ENCODE results near the gene JARID2. TPM values are rescaled to one million over a fixed set of nuclear protein-coding genes. Genes with fewer than 3 reads are reported as not detected.
A peak's percentile ranks its signal among the peaks of the same experiment; 100 is the strongest.

JARID2 gene
- total RNA-seq, 1 donor from 2014 or later: 43.9 TPM

DNA sequence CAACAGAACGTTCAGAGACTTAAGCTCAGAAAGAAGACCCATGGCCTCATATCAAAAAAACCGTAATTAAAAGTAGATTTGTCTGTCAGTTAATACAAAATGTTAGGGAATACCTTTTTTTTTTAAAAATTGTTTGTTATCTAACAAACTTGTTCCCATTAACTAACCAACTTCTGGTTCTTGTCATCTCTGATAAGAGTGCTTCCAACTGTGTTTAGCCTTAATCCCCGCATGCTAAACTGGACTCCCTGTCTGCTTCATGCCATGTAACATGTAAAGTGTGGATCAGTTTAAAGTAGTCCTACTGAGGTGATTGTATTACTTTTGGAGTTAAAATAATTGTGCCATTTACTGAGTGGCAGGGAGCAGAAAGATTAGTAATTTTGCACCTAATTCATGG lies 6.3 kb downstream of the JARID2 start:
- Mint-ChIP-seq H3K27me3 (no peaks in the 10 kb centered on the region), H3K4me1 (ENCODE audit: unreplicated experiment) (peaks cover 65% of the 10 kb centered on the region), H3K27ac (no peak overlapping the region), H3K36me3 (peaks cover 10% of the 10 kb centered on the region), H3K9me3 (no peaks in the 10 kb centered on the region), H3K4me3 (peak overlapping the region; percentile 26)
- DNase-seq (ENCODE audit: extremely low spot score, unreplicated experiment): no peak
- TF ChIP-seq, protein P1, sequence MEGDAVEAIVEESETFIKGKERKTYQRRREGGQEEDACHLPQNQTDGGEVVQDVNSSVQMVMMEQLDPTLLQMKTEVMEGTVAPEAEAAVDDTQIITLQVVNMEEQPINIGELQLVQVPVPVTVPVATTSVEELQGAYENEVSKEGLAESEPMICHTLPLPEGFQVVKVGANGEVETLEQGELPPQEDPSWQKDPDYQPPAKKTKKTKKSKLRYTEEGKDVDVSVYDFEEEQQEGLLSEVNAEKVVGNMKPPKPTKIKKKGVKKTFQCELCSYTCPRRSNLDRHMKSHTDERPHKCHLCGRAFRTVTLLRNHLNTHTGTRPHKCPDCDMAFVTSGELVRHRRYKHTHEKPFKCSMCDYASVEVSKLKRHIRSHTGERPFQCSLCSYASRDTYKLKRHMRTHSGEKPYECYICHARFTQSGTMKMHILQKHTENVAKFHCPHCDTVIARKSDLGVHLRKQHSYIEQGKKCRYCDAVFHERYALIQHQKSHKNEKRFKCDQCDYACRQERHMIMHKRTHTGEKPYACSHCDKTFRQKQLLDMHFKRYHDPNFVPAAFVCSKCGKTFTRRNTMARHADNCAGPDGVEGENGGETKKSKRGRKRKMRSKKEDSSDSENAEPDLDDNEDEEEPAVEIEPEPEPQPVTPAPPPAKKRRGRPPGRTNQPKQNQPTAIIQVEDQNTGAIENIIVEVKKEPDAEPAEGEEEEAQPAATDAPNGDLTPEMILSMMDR (conservative IDR thresholded peaks at IDR 0.05): no peak

DNA sequence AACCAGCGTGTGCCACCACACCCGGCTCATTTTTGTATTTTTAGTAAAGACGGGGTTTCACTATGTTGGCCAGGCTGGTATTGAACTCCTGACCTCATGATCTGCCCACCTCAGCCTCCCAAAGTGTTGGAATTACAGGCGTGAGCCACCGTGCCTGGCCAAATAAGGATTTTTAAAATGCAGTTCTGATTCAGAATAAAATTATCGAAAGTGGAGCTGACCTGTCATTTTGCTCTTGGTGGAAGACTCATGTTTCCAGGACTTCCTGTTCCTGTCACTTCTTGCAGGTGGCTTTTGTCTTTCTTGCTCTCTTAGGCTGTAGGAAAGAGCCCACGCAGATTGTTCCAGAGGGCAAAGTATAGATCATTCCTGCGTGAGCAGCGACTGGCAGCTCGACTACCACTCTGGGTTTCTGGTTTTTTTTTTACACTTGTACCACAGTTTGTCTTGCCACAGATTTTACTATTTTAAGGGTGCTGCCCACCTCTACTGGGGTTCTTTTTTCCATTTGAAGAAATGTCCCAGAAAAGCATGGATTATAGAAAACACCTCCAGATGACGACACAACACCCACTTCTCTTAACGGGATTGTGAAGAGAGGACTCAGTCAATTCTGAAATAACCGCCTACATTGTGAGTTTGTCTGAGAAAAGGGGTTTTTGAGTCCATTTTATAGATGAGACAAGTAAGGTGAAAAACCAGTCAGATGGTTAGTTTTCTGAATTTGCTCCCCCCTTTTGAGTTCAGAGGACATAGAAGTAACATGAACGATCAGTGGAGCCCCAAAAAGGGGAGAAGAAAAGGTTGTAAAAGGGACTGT lies 7.5 kb downstream of the JARID2 start:
- TF ChIP-seq, protein P1 (conservative IDR thresholded peaks at IDR 0.05): no peak
- peaks cover 77% of the 10 kb centered on the region for H3K4me1 Mint-ChIP-seq (ENCODE audit: unreplicated experiment)
- DNase-seq (ENCODE audit: extremely low spot score, unreplicated experiment): no peak
- no peaks in the 10 kb centered on the region for H3K27me3 Mint-ChIP-seq
- H3K4me3 Mint-ChIP-seq: peak overlapping the region; percentile 25
- no peaks in the 10 kb centered on the region for H3K9me3 Mint-ChIP-seq
- H3K27ac Mint-ChIP-seq: peak overlapping the region; percentile 54
- H3K36me3 Mint-ChIP-seq: peaks cover 18% of the 10 kb centered on the region

DNA sequence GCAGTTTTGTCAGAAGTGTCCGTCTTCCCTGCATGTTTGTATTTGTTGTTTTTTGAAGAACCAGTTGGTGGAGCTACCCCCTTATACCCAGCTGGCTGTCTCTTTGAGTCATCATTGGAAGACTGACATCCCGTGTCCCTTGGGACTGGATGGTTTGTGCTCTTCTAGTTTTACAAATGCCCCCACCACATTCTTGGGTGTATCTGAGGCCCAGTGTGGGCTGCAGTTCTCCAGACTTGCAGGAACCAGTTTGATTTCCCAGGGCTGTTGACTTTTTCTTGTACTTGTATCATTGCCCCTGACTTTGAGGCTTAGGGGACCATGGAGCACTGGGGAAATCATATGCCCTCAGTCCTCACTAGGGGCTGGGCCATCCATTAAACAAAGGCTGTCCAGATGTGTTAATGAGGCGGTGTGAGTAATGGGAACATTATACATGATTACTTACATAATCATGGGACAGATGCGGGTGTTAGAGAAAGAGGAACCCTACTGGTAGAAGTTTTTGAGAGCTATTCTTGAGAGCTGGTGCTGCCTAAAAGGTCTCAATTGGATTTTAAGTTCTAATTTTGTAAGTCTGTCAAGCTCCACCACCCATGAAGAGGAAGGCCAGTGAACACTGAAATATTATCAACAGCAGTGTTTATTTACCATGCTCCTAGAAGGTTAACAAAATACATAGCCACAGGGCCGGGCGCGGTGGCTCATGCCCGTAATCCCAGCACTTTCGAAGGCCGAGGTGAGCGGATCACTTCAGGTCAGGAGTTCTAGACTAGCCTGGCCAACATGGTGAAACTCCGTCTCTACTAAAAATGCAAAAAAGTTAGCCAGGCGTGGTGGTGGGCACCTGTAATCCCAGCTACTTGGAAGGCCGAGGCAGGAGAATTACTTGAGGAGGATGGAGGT lies 8.5 kb downstream of the JARID2 start:
- Mint-ChIP-seq H3K4me3 (peak overlapping the region; percentile 42), H3K4me1 (ENCODE audit: unreplicated experiment) (peaks cover 81% of the 10 kb centered on the region), H3K27me3 (no peaks in the 10 kb centered on the region), H3K27ac (peak overlapping the region; percentile 54), H3K9me3 (no peaks in the 10 kb centered on the region), H3K36me3 (peaks cover 18% of the 10 kb centered on the region)
- TF ChIP-seq, protein P1 (conservative IDR thresholded peaks at IDR 0.05): no peak
- DNase-seq (ENCODE audit: extremely low spot score, unreplicated experiment): no peak

DNA sequence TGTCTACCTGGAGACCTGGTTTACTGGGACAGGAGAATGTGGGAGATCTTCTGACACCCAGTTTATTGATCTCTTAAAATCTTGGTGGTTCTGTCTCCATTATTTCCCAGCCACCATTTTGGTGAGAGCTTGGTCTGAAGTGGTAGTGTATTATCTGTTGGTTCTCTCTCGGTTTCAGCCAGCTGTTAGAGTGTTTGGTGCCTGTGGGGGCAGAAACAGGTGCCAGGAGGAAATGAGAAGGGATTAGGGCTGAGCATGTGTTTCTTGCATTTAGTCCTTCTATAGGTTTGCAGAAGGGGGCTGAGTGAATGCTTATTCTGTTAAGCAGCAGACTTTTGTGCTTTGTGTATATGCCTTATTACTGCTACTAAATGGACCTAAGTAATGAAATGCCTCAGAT lies 9.6 kb downstream of the JARID2 start:
- Mint-ChIP-seq H3K9me3 (no peaks in the 10 kb centered on the region), H3K4me3 (no peak overlapping the region), H3K36me3 (peaks cover 18% of the 10 kb centered on the region), H3K27ac (peak overlapping the region; percentile 5), H3K27me3 (no peaks in the 10 kb centered on the region), H3K4me1 (ENCODE audit: unreplicated experiment) (peaks cover 82% of the 10 kb centered on the region)
- DNase-seq (ENCODE audit: extremely low spot score, unreplicated experiment): no peak
- TF ChIP-seq, protein P1 (conservative IDR thresholded peaks at IDR 0.05): no peak

DNA sequence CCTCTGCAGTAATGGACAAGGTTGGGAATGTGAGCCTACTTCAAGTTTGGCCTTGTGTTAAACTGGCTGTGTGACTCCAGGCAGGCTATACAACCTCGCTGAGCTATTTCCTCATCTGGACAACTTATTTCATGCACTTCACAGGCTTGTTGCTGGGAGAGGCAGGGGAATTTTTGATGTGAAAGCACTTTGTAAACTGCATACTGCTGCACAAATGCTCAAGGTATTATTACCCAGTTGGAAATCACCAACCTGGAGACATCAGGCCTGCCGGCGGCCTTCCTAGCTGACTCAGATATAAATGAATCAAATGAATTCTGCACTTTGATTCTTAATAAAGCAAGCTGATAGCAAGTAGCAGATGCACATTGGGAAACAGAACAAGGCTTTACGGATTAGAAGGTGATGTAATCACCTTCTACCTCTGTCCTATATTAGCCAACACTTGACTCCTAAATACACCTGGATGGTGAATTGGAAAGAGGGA lies 10.1 kb downstream of the JARID2 start:
- H3K27ac Mint-ChIP-seq: peak overlapping the region; percentile 5
- peak overlapping the region; percentile 13 for H3K4me3 Mint-ChIP-seq
- H3K9me3 Mint-ChIP-seq: no peaks in the 10 kb centered on the region
- H3K4me1 Mint-ChIP-seq (ENCODE audit: unreplicated experiment): peaks cover 83% of the 10 kb centered on the region
- no peaks in the 10 kb centered on the region for H3K27me3 Mint-ChIP-seq
- peaks cover 18% of the 10 kb centered on the region for H3K36me3 Mint-ChIP-seq
- TF ChIP-seq, protein P1 (conservative IDR thresholded peaks at IDR 0.05): no peak
- no peak for DNase-seq (ENCODE audit: extremely low spot score, unreplicated experiment)
